Fibroblast of skin of left biceps (primary cell): ENCODE data around the gene SLC39A9.
"Not testable (repeated sequence)": the region's sequence is repeated elsewhere in the genome, so short reads cannot be mapped to it uniquely, and the experiment has no call there.

Source experiments
- DNase-seq, 2 experiments: peaks; one replicate each; pipeline ENCODE4 v3.0.0-alpha.2; 2013; ENCODE audit warnings: low read depth in 2 of 2

The SLC39A9 gene

GRCh38 chr14:69475194-69475818, 76.8 kb downstream of the SLC39A9 start:
- no peak for DNase-seq

GRCh38 chr14:69476824-69477450, 78.4 kb downstream of the SLC39A9 start:
- DNase-seq = not testable (repeated sequence)

GRCh38 chr14:69478055-69478454, 79.6 kb downstream of the SLC39A9 start:
- DNase-seq = not testable (repeated sequence)

- no peak for DNase-seq
Measured at GRCh38 chr14:69479696-69480095, 81.2 kb downstream of the SLC39A9 start.

GRCh38 chr14:69480136-69480535, 81.6 kb downstream of the SLC39A9 start:
- DNase-seq = no peak

- DNase-seq = no peak
Measured at GRCh38 chr14:69481815-69482568, 83.5 kb downstream of the SLC39A9 start.

- no peak for DNase-seq
Measured at GRCh38 chr14:69483765-69484443, 85.4 kb downstream of the SLC39A9 start.

GRCh38 chr14:69484444-69485314, 86.2 kb downstream of the SLC39A9 start, which contains the start of gene PLEKHD1:
Gene PLEKHD1, plus strand, starts transcription at chr14:69484728. Its CDS starts 238 bp downstream, at chr14:69484966.
- DNase-seq = no peak

GRCh38 chr14:69485315-69485660, 86.8 kb downstream of the SLC39A9 start:
- no peak for DNase-seq

- no peak for DNase-seq
Measured at GRCh38 chr14:69485701-69486100, 87.2 kb downstream of the SLC39A9 start.

GRCh38 chr14:69487226-69487625, 88.7 kb downstream of the SLC39A9 start:
- no peak for DNase-seq

- DNase-seq = no peak
Measured at GRCh38 chr14:69487771-69488170, 89.3 kb downstream of the SLC39A9 start.

- no peak for DNase-seq
Measured at GRCh38 chr14:69489495-69489894, 91.0 kb downstream of the SLC39A9 start.

GRCh38 chr14:69490219-69490918, 91.9 kb downstream of the SLC39A9 start:
- DNase-seq = no peak

GRCh38 chr14:69491193-69491592, 92.7 kb downstream of the SLC39A9 start:
- DNase-seq = no peak

- no peak for DNase-seq
Measured at GRCh38 chr14:69493038-69493437, 94.5 kb downstream of the SLC39A9 start.

GRCh38 chr14:69493791-69494190, 95.3 kb downstream of the SLC39A9 start:
- DNase-seq = no peak

- no peak for DNase-seq
Measured at GRCh38 chr14:69495341-69495921, 96.9 kb downstream of the SLC39A9 start.

GRCh38 chr14:69497866-69498265, 99.4 kb downstream of the SLC39A9 start:
- not testable (repeated sequence) for DNase-seq

- DNase-seq = not testable (repeated sequence)
Measured at GRCh38 chr14:69498286-69498685, 99.8 kb downstream of the SLC39A9 start.
